ENCODE data around the gene FBXO2. TPM values are rescaled to one million over a fixed set of nuclear protein-coding genes. Genes with fewer than 3 reads are reported as not detected.

The FBXO2 gene
- total and polyA plus RNA-seq, 9 of the 15 experiments (the other 6 are each of a cell fraction or from before 2014, with no cell fraction given), result 0.04 to 1.9 (median 0.27) TPM

DNA sequence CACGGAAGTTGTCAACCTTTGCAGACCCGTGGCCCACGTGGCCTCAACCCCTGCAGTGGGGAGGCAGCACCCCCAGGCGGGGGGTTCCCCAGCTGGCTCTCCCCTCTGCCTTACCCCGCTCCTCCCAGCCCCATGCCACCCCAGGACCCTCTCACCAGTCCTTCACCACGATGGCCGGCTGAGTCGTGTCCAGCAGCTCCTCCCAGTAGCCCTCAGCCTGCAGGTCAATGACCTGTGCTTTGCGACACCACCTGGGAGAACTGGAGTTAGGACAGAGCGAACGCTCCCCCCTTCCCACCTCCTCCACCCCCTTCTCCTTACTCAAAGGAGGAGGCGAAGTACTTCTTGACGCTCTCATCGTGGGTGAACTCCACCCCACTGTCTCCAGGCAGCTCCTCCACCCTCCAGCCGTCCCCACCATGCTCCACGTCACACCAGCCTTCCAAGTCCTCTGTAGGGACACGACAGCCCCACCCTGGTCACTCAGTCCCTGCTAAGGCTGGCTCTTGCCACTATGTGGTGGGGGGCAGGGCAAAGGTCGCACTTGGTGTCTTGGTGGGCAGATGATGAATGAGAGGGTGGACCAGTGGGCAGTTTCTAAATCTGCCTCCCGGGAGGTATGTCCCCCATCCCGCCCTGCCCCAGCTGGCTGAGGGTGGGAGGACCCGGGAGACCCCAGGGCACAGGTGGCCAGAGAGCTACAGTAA lies 4.5 kb downstream of the FBXO2 start (continued):
- TF ChIP-seq, protein P1, sequence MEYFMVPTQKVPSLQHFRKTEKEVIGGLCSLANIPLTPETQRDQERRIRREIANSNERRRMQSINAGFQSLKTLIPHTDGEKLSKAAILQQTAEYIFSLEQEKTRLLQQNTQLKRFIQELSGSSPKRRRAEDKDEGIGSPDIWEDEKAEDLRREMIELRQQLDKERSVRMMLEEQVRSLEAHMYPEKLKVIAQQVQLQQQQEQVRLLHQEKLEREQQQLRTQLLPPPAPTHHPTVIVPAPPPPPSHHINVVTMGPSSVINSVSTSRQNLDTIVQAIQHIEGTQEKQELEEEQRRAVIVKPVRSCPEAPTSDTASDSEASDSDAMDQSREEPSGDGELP (CRISPR knock-in tag; IDR thresholded peaks at IDR 0.05; ENCODE audit: borderline replicate concordance), result peak; percentile 24; the same call in 1 of the 2 replicates
- TF ChIP-seq ZNF143 (CRISPR knock-in tag; IDR thresholded peaks at IDR 0.05), result 0 out of 2 replicates have a peak, but pooled peaks have one; percentile 26
- TF ChIP-seq, protein P2, sequence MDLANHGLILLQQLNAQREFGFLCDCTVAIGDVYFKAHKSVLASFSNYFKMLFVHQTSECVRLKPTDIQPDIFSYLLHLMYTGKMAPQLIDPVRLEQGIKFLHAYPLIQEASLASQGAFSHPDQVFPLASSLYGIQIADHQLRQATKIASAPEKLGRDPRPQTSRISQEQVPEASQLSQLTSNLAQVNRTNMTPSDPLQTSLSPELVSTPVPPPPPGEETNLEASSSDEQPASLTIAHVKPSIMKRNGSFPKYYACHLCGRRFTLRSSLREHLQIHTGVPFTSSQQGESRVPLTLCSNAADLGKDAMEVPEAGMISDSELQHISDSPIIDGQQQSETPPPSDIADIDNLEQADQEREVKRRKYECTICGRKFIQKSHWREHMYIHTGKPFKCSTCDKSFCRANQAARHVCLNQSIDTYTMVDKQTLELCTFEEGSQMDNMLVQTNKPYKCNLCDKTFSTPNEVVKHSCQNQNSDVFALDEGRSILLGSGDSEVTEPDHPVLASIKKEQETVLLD (IDR thresholded peaks at IDR 0.05), result no peak
- TF ChIP-seq SAP30 (IDR thresholded peaks at IDR 0.05; ENCODE audit: borderline replicate concordance, insufficient read depth, low read depth, low read length, poor library complexity, severe bottlenecking), result peak; percentile 57
- TF ChIP-seq, protein P3, sequence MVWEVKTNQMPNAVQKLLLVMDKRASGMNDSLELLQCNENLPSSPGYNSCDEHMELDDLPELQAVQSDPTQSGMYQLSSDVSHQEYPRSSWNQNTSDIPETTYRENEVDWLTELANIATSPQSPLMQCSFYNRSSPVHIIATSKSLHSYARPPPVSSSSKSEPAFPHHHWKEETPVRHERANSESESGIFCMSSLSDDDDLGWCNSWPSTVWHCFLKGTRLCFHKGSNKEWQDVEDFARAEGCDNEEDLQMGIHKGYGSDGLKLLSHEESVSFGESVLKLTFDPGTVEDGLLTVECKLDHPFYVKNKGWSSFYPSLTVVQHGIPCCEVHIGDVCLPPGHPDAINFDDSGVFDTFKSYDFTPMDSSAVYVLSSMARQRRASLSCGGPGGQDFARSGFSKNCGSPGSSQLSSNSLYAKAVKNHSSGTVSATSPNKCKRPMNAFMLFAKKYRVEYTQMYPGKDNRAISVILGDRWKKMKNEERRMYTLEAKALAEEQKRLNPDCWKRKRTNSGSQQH (CRISPR knock-in tag; IDR thresholded peaks at IDR 0.05), result no peak
- TF ChIP-seq NR2C2 (CRISPR knock-in tag; IDR thresholded peaks at IDR 0.05), result no peak
- TF ChIP-seq NR2C2 (tag; IDR thresholded peaks at IDR 0.05), result peak; percentile 56; the same call in 1 of the 2 replicates
- TF ChIP-seq FOXJ2 (tag; IDR thresholded peaks at IDR 0.05), result no peak
- TF ChIP-seq, protein P4, sequence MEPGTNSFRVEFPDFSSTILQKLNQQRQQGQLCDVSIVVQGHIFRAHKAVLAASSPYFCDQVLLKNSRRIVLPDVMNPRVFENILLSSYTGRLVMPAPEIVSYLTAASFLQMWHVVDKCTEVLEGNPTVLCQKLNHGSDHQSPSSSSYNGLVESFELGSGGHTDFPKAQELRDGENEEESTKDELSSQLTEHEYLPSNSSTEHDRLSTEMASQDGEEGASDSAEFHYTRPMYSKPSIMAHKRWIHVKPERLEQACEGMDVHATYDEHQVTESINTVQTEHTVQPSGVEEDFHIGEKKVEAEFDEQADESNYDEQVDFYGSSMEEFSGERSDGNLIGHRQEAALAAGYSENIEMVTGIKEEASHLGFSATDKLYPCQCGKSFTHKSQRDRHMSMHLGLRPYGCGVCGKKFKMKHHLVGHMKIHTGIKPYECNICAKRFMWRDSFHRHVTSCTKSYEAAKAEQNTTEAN (CRISPR knock-in tag; IDR thresholded peaks at IDR 0.05), result 0 out of 2 replicates have a peak, but pooled peaks have one; percentile 13
- TF ChIP-seq, protein P5, sequence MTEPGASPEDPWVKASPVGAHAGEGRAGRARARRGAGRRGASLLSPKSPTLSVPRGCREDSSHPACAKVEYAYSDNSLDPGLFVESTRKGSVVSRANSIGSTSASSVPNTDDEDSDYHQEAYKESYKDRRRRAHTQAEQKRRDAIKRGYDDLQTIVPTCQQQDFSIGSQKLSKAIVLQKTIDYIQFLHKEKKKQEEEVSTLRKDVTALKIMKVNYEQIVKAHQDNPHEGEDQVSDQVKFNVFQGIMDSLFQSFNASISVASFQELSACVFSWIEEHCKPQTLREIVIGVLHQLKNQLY (CRISPR knock-in tag; conservative IDR thresholded peaks at IDR 0.05), result peak in 1 of 2 experiments; percentile 28; a peak in 1 of 4 replicates
- TF ChIP-seq, protein P6, sequence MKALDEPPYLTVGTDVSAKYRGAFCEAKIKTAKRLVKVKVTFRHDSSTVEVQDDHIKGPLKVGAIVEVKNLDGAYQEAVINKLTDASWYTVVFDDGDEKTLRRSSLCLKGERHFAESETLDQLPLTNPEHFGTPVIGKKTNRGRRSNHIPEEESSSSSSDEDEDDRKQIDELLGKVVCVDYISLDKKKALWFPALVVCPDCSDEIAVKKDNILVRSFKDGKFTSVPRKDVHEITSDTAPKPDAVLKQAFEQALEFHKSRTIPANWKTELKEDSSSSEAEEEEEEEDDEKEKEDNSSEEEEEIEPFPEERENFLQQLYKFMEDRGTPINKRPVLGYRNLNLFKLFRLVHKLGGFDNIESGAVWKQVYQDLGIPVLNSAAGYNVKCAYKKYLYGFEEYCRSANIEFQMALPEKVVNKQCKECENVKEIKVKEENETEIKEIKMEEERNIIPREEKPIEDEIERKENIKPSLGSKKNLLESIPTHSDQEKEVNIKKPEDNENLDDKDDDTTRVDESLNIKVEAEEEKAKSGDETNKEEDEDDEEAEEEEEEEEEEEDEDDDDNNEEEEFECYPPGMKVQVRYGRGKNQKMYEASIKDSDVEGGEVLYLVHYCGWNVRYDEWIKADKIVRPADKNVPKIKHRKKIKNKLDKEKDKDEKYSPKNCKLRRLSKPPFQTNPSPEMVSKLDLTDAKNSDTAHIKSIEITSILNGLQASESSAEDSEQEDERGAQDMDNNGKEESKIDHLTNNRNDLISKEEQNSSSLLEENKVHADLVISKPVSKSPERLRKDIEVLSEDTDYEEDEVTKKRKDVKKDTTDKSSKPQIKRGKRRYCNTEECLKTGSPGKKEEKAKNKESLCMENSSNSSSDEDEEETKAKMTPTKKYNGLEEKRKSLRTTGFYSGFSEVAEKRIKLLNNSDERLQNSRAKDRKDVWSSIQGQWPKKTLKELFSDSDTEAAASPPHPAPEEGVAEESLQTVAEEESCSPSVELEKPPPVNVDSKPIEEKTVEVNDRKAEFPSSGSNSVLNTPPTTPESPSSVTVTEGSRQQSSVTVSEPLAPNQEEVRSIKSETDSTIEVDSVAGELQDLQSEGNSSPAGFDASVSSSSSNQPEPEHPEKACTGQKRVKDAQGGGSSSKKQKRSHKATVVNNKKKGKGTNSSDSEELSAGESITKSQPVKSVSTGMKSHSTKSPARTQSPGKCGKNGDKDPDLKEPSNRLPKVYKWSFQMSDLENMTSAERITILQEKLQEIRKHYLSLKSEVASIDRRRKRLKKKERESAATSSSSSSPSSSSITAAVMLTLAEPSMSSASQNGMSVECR (CRISPR knock-in tag; IDR thresholded peaks at IDR 0.05), result 0 out of 2 replicates have a peak, but pooled peaks have one; percentile 61
- TF ChIP-seq, protein P7, sequence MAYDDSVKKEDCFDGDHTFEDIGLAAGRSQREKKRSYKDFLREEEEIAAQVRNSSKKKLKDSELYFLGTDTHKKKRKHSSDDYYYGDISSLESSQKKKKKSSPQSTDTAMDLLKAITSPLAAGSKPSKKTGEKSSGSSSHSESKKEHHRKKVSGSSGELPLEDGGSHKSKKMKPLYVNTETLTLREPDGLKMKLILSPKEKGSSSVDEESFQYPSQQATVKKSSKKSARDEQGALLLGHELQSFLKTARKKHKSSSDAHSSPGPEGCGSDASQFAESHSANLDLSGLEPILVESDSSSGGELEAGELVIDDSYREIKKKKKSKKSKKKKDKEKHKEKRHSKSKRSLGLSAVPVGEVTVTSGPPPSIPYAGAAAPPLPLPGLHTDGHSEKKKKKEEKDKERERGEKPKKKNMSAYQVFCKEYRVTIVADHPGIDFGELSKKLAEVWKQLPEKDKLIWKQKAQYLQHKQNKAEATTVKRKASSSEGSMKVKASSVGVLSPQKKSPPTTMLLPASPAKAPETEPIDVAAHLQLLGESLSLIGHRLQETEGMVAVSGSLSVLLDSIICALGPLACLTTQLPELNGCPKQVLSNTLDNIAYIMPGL (CRISPR knock-in tag; IDR thresholded peaks at IDR 0.05), result 0 out of 2 replicates have a peak, but pooled peaks have one; percentile 42

Measured in K562 (cell line).